ENCODE measurements around the gene DNAJC3. TPM values are rescaled to one million over a fixed set of nuclear protein-coding genes. Genes with fewer than 3 reads are reported as not detected.
"Not testable (repeated sequence)": the region's sequence is repeated elsewhere in the genome, so short reads cannot be mapped to it uniquely, and the experiment has no call there.

DNAJC3 gene
- total and polyA plus RNA-seq, 2 experiments from 2014 or later, result 27.1 to 91.4 TPM

- H3K9me2 ChIP-seq (replicated peaks; ENCODE audit: insufficient read depth), result no peaks in the 10 kb centered on the region
- no peak for DNase-seq (ENCODE audit: low spot score)
- no peak overlapping the region for H3K27ac ChIP-seq
- no peak overlapping the region for H3K4me3 ChIP-seq
- H4K20me1 ChIP-seq (ENCODE audit: insufficient read depth, poor library complexity, severe bottlenecking), result peaks cover 34% of the 10 kb centered on the region
- no peak for TF ChIP-seq EZH2 (IDR thresholded peaks at IDR 0.05; ENCODE audit: borderline replicate concordance)
- no peak for TF ChIP-seq EZH2phosphoT487 (IDR thresholded peaks at IDR 0.05; ENCODE audit: low read depth, severe bottlenecking, unreplicated experiment)
- no peaks in the 10 kb centered on the region for H3K4me1 ChIP-seq (ENCODE audit: insufficient read depth)
- no peaks in the 10 kb centered on the region for H3K9me3 ChIP-seq (ENCODE audit: low read depth)
- peaks cover 19% of the 10 kb centered on the region for H3K79me2 ChIP-seq
- 95% methylated on average over 5 of the region's 5 CpGs for WGBS (ENCODE audit: low lambda C conversion rate, missing lambda C conversion rate)
- H2AFZ ChIP-seq, result no peak overlapping the region
- peaks cover 5% of the 10 kb centered on the region for H3K36me3 ChIP-seq (replicated peaks; ENCODE audit: insufficient read depth, low read depth)
- no peaks in the 10 kb centered on the region for H3K27me3 ChIP-seq
- H3K4me2 ChIP-seq, result no peak overlapping the region
Measured at GRCh38 chr13:95708391-95708774, 31.4 kb downstream of the DNAJC3 start.

DNA sequence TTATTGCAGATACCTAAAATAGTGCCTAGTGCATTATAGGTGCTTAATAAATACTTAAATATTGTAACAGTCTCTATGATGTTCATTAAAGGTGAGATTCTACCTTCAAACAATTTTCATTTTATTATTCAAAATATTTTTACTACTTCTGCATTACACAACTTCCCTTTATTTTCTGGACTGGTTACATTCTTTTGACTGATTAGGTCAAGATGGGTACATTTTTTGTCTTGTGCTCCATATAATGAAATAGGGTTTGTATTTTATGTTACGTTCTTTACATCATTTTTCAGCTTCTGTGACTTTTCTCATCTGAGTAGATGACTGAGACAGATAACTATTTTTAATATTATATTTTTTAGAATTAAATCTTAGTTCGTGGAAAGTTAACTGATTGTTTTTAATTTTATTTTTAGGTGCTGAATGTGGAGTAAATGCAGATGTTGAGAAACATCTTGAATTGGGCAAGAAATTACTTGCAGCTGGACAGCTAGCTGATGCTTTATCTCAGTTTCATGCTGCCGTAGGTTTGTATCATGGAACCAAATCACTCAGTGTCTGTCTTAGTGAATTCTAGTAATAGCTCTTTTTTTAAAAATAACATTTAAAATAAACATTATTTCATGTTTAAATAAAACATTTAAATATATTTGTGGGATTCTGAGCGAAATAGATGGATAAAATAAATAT, 32.0 kb downstream of the DNAJC3 start:
- Histone ChIP-seq H3K4me3 (no peak overlapping the region), H3K9me3 (ENCODE audit: low read depth) (no peaks in the 10 kb centered on the region), H3K27me3 (no peaks in the 10 kb centered on the region), H3K27ac (no peak overlapping the region), H3K4me1 (ENCODE audit: insufficient read depth) (no peaks in the 10 kb centered on the region), H4K20me1 (ENCODE audit: insufficient read depth, poor library complexity, severe bottlenecking) (peaks cover 33% of the 10 kb centered on the region), H3K4me2 (no peak overlapping the region), H3K36me3 (replicated peaks; ENCODE audit: insufficient read depth, low read depth) (peaks cover 5% of the 10 kb centered on the region), H3K79me2 (peaks cover 19% of the 10 kb centered on the region), H3K9me2 (replicated peaks; ENCODE audit: insufficient read depth) (no peaks in the 10 kb centered on the region), H2AFZ (no peak overlapping the region)
- TF ChIP-seq EZH2phosphoT487 (IDR thresholded peaks at IDR 0.05; ENCODE audit: low read depth, severe bottlenecking, unreplicated experiment), result no peak
- TF ChIP-seq, protein P1, sequence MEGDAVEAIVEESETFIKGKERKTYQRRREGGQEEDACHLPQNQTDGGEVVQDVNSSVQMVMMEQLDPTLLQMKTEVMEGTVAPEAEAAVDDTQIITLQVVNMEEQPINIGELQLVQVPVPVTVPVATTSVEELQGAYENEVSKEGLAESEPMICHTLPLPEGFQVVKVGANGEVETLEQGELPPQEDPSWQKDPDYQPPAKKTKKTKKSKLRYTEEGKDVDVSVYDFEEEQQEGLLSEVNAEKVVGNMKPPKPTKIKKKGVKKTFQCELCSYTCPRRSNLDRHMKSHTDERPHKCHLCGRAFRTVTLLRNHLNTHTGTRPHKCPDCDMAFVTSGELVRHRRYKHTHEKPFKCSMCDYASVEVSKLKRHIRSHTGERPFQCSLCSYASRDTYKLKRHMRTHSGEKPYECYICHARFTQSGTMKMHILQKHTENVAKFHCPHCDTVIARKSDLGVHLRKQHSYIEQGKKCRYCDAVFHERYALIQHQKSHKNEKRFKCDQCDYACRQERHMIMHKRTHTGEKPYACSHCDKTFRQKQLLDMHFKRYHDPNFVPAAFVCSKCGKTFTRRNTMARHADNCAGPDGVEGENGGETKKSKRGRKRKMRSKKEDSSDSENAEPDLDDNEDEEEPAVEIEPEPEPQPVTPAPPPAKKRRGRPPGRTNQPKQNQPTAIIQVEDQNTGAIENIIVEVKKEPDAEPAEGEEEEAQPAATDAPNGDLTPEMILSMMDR (IDR thresholded peaks at IDR 0.05; ENCODE audit: poor library complexity), result no peak
- no peak for TF ChIP-seq EZH2 (IDR thresholded peaks at IDR 0.05; ENCODE audit: borderline replicate concordance)
- no peak for DNase-seq (ENCODE audit: low spot score)
- 88% methylated on average over 4 of the region's 4 CpGs for WGBS (ENCODE audit: low lambda C conversion rate, missing lambda C conversion rate)

GRCh38 chr13:95710313-95710712, 33.4 kb downstream of the DNAJC3 start:
- Histone ChIP-seq H3K27ac (no peak overlapping the region), H4K20me1 (ENCODE audit: insufficient read depth, poor library complexity, severe bottlenecking) (peaks cover 22% of the 10 kb centered on the region)
- WGBS (ENCODE audit: low lambda C conversion rate, missing lambda C conversion rate), result 93% methylated on average over 2 of the region's 2 CpGs

DNA sequence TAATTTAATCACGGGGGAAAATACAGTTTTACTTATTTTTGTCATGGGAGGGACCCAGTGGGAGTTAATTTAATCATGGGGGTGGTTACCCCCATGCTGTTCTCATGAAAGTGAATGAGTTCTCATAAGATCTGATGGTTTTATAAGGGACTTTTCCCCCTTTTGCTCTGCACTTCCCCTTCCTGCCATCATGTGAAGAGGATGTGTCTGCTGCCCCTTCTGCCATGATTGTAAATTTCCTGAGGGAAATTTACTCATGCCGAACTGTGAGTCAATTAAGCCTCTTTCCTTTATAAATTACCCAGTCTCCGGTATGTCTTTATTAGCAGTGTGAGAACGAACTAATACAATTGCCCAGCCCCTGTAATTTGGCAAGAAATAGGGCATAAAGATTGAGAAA, 35.9 kb downstream of the DNAJC3 start:
- H3K4me3 ChIP-seq; H3K27ac ChIP-seq; H3K27me3 ChIP-seq; H3K9me2 ChIP-seq (replicated peaks; ENCODE audit: insufficient read depth); H3K4me2 ChIP-seq; H2AFZ ChIP-seq; DNase-seq (ENCODE audit: low spot score); H3K9me3 ChIP-seq (ENCODE audit: low read depth); H4K20me1 ChIP-seq (ENCODE audit: insufficient read depth, poor library complexity, severe bottlenecking); H3K4me1 ChIP-seq (ENCODE audit: insufficient read depth); H3K36me3 ChIP-seq (replicated peaks; ENCODE audit: insufficient read depth, low read depth): not testable (repeated sequence)
- peaks cover 33% of the 10 kb centered on the region for H3K79me2 ChIP-seq
- 91% methylated on average over 4 of the region's 4 CpGs for WGBS (ENCODE audit: low lambda C conversion rate, missing lambda C conversion rate)

More at GRCh38 chr13:95710313-95710712, 33.4 kb downstream of the DNAJC3 start:
- Histone ChIP-seq H3K36me3 (replicated peaks; ENCODE audit: insufficient read depth, low read depth) (peaks cover 5% of the 10 kb centered on the region), H3K9me2 (replicated peaks; ENCODE audit: insufficient read depth) (no peaks in the 10 kb centered on the region), H3K27me3 (no peaks in the 10 kb centered on the region), H3K4me1 (ENCODE audit: insufficient read depth) (no peaks in the 10 kb centered on the region), H2AFZ (no peak overlapping the region), H3K9me3 (ENCODE audit: low read depth) (no peaks in the 10 kb centered on the region), H3K4me3 (no peak overlapping the region), H3K79me2 (peaks cover 24% of the 10 kb centered on the region), H3K4me2 (no peak overlapping the region)
- DNase-seq (ENCODE audit: low spot score), result no peak
- no peak for TF ChIP-seq EZH2phosphoT487 (IDR thresholded peaks at IDR 0.05; ENCODE audit: low read depth, severe bottlenecking, unreplicated experiment)
- TF ChIP-seq EZH2 (IDR thresholded peaks at IDR 0.05; ENCODE audit: borderline replicate concordance), result no peak
- TF ChIP-seq, protein P1 (IDR thresholded peaks at IDR 0.05; ENCODE audit: poor library complexity), result no peak
